Spleen (tissue), 11 donors: ENCODE measurements around the gene MBNL3. TPM values are rescaled to one million over a fixed set of nuclear protein-coding genes. Genes with fewer than 3 reads are reported as not detected.

ENCODE experiments used
- DNase-seq: peaks from one replicate; pipeline ENCODE4 v3.0.0-alpha.2; 2020
- H3K27ac ChIP-seq, 8 donors: fragments of 200-600 bp; sonication (generic) in 7 of 8; 1 replicate in 4 of 8; 2 replicates in 4 of 8; pipeline versions ENCODE4 v1.5.0 to v1.8.0; 2016 to 2021; ENCODE audit warnings: inconsistent platforms in 4 of 8, mild to moderate bottlenecking in 4 of 8, moderate library complexity in 1 of 8
- H3K27me3 ChIP-seq, 7 donors: fragments of 200-600 bp; sonication (generic) in 6 of 7; replicated peaks in 1 of 7; 1 replicate in 4 of 7; 2 replicates in 3 of 7; pipeline versions ENCODE4 v1.5.0 to v1.8.0; 2016 to 2021; ENCODE audit warnings: inconsistent platforms in 3 of 7, mild to moderate bottlenecking in 1 of 7
- H3K36me3 ChIP-seq, 6 donors: fragments of 200-600 bp; sonication (generic) in 5 of 6; 1 replicate in 4 of 6; 2 replicates in 2 of 6; pipeline versions ENCODE4 v1.5.0 to v1.8.0; 2016 to 2021; ENCODE audit warnings: inconsistent platforms in 2 of 6
- H3K4me1 ChIP-seq, 6 donors: fragments of 200-600 bp; sonication (generic) in 5 of 6; 1 replicate in 3 of 6; 2 replicates in 3 of 6; pipeline versions ENCODE4 v1.5.0 to v1.8.0; 2016 to 2021; ENCODE audit warnings: inconsistent platforms in 3 of 6
- H3K4me3 ChIP-seq, 8 donors: fragments of 200-600 bp; sonication (generic) in 7 of 8; 1 replicate in 4 of 8; 2 replicates in 4 of 8; pipeline versions ENCODE4 v1.5.0 to v1.8.0; 2016 to 2021; ENCODE audit warnings: inconsistent platforms in 4 of 8, mild to moderate bottlenecking in 4 of 8, moderate library complexity in 2 of 8
- H3K9me3 ChIP-seq, 8 donors: fragments of 200-600 bp; sonication (generic) in 7 of 8; 1 replicate in 4 of 8; 2 replicates in 4 of 8; pipeline versions ENCODE4 v1.5.0 to v1.8.0; 2016 to 2021; ENCODE audit warnings: inconsistent platforms in 4 of 8
- CTCF ChIP-seq, 11 experiments: fragments of 200-600 bp in 7 of 11; fragments of 450-650 bp in 4 of 11; sonication (generic) in 4 of 11; IDR thresholded peaks in 8 of 11; conservative IDR thresholded peaks in 3 of 11; 1 replicate in 7 of 11; 2 replicates in 4 of 11; pipeline versions ENCODE4 v1.4.0 to v1.8.0; 2016 to 2021; ENCODE audit warnings: antibody characterized with exemption in 11 of 11, inconsistent platforms in 4 of 11, mild to moderate bottlenecking in 1 of 11
- POLR2A ChIP-seq, 3 donors: fragments of 450-650 bp; IDR thresholded peaks; one replicate each; pipeline ENCODE4 v1.5.1; 2017; ENCODE audit warnings: antibody characterized with exemption in 3 of 3, mild to moderate bottlenecking in 1 of 3
- POLR2AphosphoS5 ChIP-seq, 3 donors: sonication (generic); formaldehyde crosslinking; IDR thresholded peaks; one replicate each; pipeline ENCODE4 v1.5.1; 2017; ENCODE audit warnings: antibody characterized with exemption in 3 of 3
- WGBS, 5 donors: extraction: QIAGEN DNeasy Blood & Tissue Kit in 3 of 5; methylation state at CpG; one replicate each; pipeline versions ENCODE4 v1.1.5 to v1.1.7; 2013 to 2018; 5-methylcytosine and 5-hydroxymethylcytosine counted together
- intact Hi-C: fragments of 100-400 bp; cut with DNase I; formaldehyde crosslinking; loops from one replicate; pipeline ENCODE4 v1.15.0; 2023; ENCODE audit warnings: low total_unique reads
- polyA plus RNA-seq, 3 donors: library from polyadenylated mRNA; stranded (reverse); fragments of 200-250 nt; gene quantifications; one replicate each; pipeline ENCODE4 v1.2.1, GENCODE V29; 2013
- total RNA-seq, 7 donors: library from RNA; depleted of rRNA in 3 of 7; stranded (reverse); fragments of >200 nt in 3 of 7; fragmentation: NEBNext Ultra II Directional in 4 of 7; extraction: Animal tissue kit (Norgen Biotek cat#: 25700) in 4 of 7; gene quantifications; one replicate each; pipeline versions ENCODE4 v1.1.0 to v1.2.1, GENCODE V29; 2016 to 2021
- donor health status: healthy with polysubstance abuse.
- donor health status: DM: no; HTN: no; CAD: no; lungs with moderate emphysema.
- donor health status: DM: no; HTN: no; CAD: no.
- donor health status: Bipolar disorder and iron deficiency.
- donor health status: healthy.
- donor health status: DM: no; HTN: no; CAD: no.
- donor health status: DM: yes; HTN: yes; CAD: no.

Gene MBNL3
- total and polyA plus RNA-seq, 10 donors, result 5.0 to 67.2 (median 37.6) TPM

GRCh38 chrX:132384301-132384700 is 104.5 kb downstream of the MBNL3 start:
- DNase-seq, result no peak
- Histone ChIP-seq H3K36me3 (no peaks in the 10 kb centered on the region), H3K27ac (no peak overlapping the region), H3K4me1 (no peaks in the 10 kb centered on the region), H3K9me3 (no peaks in the 10 kb centered on the region), H3K4me3 (no peak overlapping the region), H3K27me3 (peaks cover 0 to 3% (median 0%) of the 10 kb centered on the region in 7 donors)
- intact Hi-C loops, result no loop called here
- WGBS, 5 donors, result 64 to 98% (median 85%) methylated on average over 2 of the region's 2 CpGs
- TF ChIP-seq POLR2AphosphoS5 (IDR thresholded peaks at IDR 0.05) (no peak), POLR2A (IDR thresholded peaks at IDR 0.05) (no peak), CTCF (IDR thresholded peaks at IDR 0.05 in 8 of 11, conservative IDR thresholded peaks at IDR 0.05 in 3 of 11) (no peak)

- Histone ChIP-seq H3K27me3 (peaks cover 0 to 3% (median 0%) of the 10 kb centered on the region in 7 donors), H3K4me3 (no peak overlapping the region), H3K4me1 (no peaks in the 10 kb centered on the region), H3K27ac (no peak overlapping the region), H3K36me3 (no peaks in the 10 kb centered on the region), H3K9me3 (no peaks in the 10 kb centered on the region)
- no peak for DNase-seq
- intact Hi-C loops, result no loop called here
- 82 to 99% (median 95%) methylated on average over 7 of the region's 7 CpGs for WGBS, 5 donors
- TF ChIP-seq POLR2AphosphoS5 (IDR thresholded peaks at IDR 0.05) (no peak), CTCF (IDR thresholded peaks at IDR 0.05 in 8 of 11, conservative IDR thresholded peaks at IDR 0.05 in 3 of 11) (no peak), POLR2A (IDR thresholded peaks at IDR 0.05) (no peak)
These were observed 106.8 kb downstream of the MBNL3 start for GRCh38 chrX:132382068-132382467.

- TF ChIP-seq CTCF (IDR thresholded peaks at IDR 0.05 in 8 of 11, conservative IDR thresholded peaks at IDR 0.05 in 3 of 11) (no peak), POLR2AphosphoS5 (IDR thresholded peaks at IDR 0.05) (no peak), POLR2A (IDR thresholded peaks at IDR 0.05) (no peak)
- 73 to 100% (median 92%) methylated on average over 2 of the region's 2 CpGs for WGBS, 5 donors
These were observed 110.6 kb downstream of the MBNL3 start for GRCh38 chrX:132378281-132378680.

GRCh38 chrX:132375941-132376340 is 112.9 kb downstream of the MBNL3 start:
- H3K9me3 ChIP-seq, result no peaks in the 10 kb centered on the region
- intact Hi-C loops, result no loop called here
- H3K27me3 ChIP-seq, result no peaks in the 10 kb centered on the region
- DNase-seq, result no peak
- WGBS, 5 donors, result 43 to 77% (median 55%) methylated on average over 2 of the region's 2 CpGs
- TF ChIP-seq CTCF (IDR thresholded peaks at IDR 0.05 in 8 of 11, conservative IDR thresholded peaks at IDR 0.05 in 3 of 11), result no peak
- no peak for TF ChIP-seq POLR2AphosphoS5 (IDR thresholded peaks at IDR 0.05)
- TF ChIP-seq POLR2A (IDR thresholded peaks at IDR 0.05), result no peak
- H3K4me3 ChIP-seq, result no peak overlapping the region
- no peak overlapping the region for H3K27ac ChIP-seq
- H3K4me1 ChIP-seq, result no peaks in the 10 kb centered on the region
- no peaks in the 10 kb centered on the region for H3K36me3 ChIP-seq

More at GRCh38 chrX:132378281-132378680, 110.6 kb downstream of the MBNL3 start:
- intact Hi-C loops, result no loop called here
- no peaks in the 10 kb centered on the region for H3K36me3 ChIP-seq
- no peaks in the 10 kb centered on the region for H3K27me3 ChIP-seq
- no peaks in the 10 kb centered on the region for H3K9me3 ChIP-seq
- no peak overlapping the region for H3K4me3 ChIP-seq
- DNase-seq, result no peak
- no peaks in the 10 kb centered on the region for H3K4me1 ChIP-seq
- H3K27ac ChIP-seq, result no peak overlapping the region
